Frontal cortex (tissue), 4 donors: Measurements from ENCODE around the gene PNPLA2. TPM values are rescaled to one million over a fixed set of nuclear protein-coding genes. Genes with fewer than 3 reads are reported as not detected.
A peak's percentile ranks its signal among the peaks of the same experiment; 100 is the strongest.

Experiments
- DNase-seq, 2 donors: peaks; one replicate each; pipeline ENCODE4 v3.0.0; 2012; ENCODE audit warnings: low spot score in 2 of 2
- FAIRE-seq: peaks from 2 replicates; lab custom pipeline; 2012; peaks lifted over from hg19 to GRCh38; lab: Jason Lieb, UNC
- total RNA-seq: library from RNA; depleted of rRNA; stranded (reverse); fragments of >200 nt; gene quantifications from one replicate; pipeline ENCODE4 v1.2.3, GENCODE V29; 2014
- donor health status: control.
- donor health status: control.
- donor health status: control.

The PNPLA2 gene, protein sequence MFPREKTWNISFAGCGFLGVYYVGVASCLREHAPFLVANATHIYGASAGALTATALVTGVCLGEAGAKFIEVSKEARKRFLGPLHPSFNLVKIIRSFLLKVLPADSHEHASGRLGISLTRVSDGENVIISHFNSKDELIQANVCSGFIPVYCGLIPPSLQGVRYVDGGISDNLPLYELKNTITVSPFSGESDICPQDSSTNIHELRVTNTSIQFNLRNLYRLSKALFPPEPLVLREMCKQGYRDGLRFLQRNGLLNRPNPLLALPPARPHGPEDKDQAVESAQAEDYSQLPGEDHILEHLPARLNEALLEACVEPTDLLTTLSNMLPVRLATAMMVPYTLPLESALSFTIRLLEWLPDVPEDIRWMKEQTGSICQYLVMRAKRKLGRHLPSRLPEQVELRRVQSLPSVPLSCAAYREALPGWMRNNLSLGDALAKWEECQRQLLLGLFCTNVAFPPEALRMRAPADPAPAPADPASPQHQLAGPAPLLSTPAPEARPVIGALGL
- total RNA-seq = 5.3 TPM

DNA sequence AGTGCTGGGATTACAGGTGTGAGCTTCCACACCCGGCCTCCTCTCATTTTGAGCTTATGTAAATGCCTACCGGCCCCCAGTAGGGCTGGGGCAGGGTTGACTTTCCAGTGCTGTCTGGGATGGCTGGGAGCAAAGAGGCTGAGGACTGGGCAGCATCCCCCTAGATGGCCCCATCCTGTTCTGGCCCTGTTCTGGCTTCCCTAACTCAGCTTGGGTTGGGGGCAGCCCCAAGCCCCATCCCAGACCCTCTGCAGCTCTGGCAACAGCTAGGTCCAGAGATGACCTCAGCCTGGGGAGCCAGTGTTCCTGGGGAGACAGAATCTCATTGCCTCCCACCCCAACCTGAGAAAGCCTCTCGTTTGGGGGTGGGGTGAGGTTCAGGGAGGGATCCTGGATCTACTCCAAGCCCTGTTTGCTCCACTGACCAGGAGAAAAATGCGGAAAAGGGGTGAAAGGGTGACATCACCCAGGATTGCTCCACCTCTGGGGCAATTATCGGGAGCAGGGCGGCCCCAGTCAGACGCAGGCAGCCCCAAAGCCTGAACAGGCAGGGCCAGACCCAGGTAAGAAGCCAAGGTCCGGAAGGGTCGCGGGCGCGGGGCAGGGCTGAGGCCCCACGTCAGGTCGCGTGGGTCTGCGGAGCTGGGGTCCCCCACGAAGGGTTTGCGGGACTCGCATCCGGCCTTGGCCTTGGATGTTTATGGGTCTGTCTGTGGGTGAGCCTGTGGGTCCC, at the start of gene PNPLA2:
Gene PNPLA2 (plus strand): TSS at position 519 of the 733 bp plus-strand sequence. CDS start 805 bp downstream, outside the sequence.
- DNase-seq (no peak), FAIRE-seq (no peak)

GRCh38 chr11:769887-770641, 48.6 kb upstream of the PNPLA2 start:
- DNase-seq (no peak), FAIRE-seq (no peak)

GRCh38 chr11:770642-771616, 47.8 kb upstream of the PNPLA2 start:
- FAIRE-seq = no peak

DNA sequence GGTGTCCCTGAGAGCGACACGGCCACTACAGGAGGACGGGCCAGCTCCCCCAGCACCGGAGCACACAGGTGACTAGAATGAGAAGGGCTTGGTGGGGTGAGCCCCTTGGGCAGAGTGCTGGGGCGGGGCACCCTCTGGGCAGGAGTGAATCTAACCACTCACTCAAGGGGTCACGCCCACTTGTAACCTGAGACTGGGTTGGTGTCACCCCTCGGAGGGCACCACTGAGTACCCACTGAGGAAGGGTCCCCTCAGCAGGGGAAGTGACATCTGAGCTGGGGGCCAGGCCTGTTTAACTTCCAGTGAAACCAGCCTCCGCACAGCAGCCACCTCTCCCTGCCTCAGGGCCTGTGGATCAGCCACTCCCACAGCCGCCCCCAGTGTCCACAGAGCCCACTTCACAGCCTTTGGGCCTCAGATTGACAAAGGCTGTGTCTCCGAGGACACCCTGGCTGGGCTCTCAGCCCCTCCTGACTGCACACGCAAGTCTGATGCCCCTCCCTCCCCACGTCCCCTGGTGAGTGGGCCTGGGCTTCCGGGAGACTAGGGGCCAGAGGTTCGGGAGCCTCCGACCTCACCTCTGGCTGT, 47.0 kb upstream of the PNPLA2 start:
- DNase-seq (no peak), FAIRE-seq (no peak)

More at GRCh38 chr11:770642-771616, 47.8 kb upstream of the PNPLA2 start:
- DNase-seq = no peak

DNA sequence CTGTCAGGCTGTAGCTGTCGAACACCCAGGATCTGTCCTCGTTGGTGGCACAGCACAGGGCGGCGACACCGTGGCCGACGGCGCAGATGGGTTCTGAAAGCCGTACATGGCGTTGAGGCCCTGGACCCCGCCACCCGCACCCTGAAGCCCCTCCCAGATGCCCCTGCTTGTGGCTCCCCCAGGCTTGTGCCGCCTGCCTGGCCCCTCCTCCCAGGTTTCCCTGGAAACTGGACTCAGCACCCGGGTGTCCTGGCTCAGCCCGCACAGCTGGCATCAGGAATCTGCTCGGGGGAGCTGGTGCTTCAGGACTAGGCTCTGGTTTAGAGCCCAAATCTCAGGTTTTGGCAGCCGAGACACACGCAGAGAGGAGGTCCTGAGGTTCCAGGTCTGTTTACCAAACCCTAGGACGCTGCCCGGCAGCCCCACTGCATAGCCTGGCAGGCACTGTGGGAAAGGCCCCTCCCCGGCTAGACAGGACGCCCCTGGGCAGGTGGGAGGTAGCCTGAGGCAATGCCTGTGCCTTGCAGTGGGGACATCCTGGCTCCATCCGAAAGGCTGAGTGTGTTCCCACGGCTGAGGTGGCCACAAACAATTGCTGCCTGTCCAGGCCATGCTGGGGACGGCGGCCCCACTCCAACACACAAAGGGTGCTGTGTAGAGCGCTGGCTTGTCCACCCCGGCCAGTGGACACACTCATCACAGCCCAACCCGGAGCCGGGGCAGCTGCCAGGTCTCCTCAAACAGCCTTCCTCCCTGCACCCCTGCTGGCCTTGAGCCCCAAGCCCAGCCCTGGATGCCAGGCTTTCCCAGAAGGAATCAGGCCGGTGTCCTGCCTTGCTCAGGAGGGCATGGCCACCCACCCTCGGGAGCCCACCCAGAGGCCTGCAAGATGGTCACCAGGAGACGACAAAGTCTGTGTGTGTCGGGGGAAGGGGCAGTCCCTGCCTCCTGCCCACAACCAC, 46.0 kb upstream of the PNPLA2 start:
- DNase-seq (peak; percentile 86 to 90), FAIRE-seq (no peak)

DNA sequence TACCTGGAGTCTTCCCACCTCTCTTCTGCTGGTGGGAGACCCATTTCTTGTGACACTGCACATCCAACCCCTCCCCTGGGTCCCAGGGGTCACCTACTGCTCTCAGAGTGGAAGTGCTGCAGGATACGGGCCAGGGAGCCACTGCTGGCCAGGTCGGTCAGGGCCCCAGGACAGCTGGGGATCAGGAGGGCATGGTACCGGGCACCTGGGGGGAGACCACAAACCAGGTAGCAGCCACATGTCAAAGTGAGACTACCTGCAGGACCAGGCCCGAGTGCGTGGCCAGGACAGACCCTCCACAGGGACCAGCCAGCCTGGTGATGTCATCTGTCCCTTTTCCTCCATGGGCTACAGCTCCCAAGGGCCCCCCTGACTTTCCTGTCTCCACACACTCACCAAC, 45.3 kb upstream of the PNPLA2 start:
- DNase-seq (no peak), FAIRE-seq (no peak)

- FAIRE-seq (no peak), DNase-seq (no peak)
Measured at GRCh38 chr11:773830-774229, 44.9 kb upstream of the PNPLA2 start.

DNA sequence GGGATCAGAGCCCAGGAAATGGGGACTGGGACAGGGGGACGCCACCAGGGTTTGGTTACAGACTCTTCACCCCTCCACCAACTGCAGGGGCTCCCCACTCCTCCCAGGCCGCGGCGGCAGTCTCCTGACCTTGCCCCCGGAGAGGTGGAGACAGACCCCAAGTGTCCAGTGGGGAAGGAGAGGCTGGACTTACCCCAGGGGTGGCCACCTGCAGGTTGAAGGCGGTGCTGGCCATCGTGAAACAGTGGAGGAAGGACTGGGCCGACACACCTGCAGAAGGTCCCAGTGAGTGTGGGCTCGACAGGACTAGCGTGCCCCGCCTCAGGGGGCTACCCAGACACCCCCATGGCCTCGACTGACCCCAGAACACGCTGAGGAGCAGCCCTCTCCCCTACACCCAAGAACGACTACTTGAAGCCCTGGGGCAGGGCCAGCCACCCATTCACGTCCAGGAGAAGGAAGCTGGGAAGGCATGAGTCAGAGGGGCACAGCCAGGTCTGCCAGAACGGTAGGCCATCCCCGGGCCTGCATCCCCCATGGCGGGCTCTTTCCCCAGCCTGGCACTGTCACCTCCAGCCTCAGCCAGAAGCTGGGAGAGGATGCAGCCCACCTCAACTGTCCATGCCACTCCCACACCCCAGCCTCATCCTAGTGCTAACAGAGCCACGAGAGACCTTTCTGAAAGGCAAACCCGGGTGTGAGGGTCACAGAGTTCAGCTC, 43.7 kb upstream of the PNPLA2 start:
- DNase-seq (no peak), FAIRE-seq (no peak)

DNA sequence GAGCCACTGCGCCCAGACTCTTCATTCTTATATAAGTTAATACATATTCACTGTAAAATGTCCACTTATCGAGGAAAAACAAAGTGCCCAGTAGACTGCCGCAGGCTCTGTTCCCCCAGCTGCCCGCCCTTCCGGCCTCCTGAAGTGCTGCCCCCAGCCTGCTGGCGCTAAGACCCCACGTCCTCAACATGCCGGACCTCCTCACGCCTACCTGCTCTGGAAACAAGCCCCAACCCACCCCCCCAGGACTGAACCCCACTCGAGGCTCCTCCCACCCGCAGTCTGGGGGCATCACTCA, 42.5 kb upstream of the PNPLA2 start:
- DNase-seq (no peak), FAIRE-seq (no peak)

- no peak for DNase-seq
- FAIRE-seq = no peak
Measured at GRCh38 chr11:776561-777287, 42.0 kb upstream of the PNPLA2 start.

DNA sequence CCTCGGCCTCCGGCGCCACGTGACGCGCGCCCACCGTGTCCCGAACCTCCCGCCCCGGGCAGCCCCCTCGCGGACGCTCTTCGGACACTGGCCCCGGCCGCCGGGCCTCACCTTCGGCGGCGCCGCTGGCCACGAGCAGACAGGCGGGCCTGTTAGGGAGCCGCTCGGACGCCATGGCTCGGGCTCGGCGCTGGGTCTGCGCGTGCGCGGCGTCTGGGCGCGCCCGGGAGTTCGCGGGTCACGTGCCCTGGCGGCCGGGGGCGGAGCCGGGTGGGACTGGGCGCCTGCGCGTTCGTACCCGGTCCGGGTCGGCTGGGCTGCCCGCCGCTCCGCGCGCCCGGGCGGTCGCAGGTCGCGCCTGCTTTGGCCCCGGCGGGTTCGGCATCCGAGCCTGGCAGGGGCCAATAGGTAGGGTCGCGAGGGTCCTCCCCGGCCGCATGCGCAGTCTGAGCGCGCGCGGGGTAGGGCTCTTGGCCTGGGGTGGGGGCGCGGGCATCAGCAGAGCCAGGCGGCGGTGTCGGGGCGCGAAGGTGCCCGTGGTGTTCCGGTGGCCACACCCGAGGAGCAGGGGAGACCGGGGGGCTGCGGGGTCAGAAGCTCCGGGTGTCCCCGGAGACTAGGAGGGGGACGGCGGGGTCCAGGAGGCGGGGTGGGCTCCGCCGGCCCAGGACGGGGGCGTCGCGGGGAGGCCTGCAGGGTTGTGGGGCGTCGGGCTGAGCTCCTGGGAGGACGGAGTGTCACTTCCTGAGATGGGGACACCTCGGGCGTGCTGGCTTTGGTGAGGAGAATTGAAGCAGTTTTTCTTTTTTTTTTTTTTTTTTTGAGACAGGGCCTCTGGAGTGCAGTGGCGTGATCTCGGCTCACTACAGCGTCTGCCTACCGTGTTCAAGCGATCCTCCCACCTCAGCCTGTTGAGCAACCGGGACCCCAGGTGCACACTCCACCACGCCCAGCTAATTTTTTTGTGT, 41.1 kb upstream of the PNPLA2 start, which contains the start of gene GATD1:
Gene GATD1 (minus strand): TSS at position 200 of the 968 bp plus-strand sequence. CDS start 25 bp downstream, at position 175.
- FAIRE-seq = no peak
- peak; percentile 100 for DNase-seq

DNA sequence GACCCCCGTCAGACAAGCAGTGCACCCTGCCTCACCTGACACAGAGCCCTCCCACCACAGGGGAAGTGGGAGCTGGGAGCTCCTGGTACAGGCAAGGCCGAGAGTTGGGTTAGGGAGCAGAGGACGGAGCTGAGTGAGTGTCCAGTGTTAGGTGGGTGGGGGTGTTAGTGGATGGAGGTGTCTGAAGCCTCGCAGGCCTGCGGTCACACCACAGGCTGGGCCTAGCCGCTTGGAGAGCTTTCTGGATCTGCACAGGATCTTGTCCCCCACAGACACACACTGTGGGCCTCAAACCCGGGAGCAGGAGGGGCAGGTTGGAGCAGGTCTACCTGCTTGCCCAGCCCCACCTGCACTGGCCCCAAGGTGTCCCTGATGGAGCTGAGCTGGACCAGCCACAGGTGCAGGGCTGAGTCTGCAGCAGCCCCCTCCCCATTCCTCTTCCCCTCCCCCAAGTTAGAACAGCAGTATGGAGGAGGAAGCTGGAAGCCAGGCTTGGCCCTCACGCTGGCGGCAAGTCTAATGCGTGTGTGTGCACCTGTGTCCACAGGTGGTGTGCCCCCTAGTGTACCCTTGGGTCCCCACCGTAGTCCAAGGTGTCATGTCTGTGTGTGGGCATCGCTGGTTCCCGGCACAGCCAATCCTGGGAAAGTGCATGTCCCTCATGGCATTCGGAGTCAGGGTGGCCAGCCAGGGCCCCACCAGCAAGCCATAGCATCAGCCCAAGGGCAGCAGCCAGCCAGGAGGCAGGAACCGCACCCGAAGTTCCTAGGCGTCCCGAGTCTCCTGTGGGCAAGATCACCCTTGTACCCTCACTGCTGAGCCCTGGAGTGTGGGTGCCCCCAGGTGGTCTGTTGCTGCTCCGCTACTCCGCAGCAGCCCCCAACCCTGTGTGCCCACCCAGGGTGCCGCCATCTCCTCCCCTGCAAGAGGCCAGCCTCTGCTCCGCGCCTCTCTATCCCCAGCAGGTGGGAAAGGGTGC, 39.4 kb upstream of the PNPLA2 start:
- FAIRE-seq (no peak), DNase-seq (no peak)

DNA sequence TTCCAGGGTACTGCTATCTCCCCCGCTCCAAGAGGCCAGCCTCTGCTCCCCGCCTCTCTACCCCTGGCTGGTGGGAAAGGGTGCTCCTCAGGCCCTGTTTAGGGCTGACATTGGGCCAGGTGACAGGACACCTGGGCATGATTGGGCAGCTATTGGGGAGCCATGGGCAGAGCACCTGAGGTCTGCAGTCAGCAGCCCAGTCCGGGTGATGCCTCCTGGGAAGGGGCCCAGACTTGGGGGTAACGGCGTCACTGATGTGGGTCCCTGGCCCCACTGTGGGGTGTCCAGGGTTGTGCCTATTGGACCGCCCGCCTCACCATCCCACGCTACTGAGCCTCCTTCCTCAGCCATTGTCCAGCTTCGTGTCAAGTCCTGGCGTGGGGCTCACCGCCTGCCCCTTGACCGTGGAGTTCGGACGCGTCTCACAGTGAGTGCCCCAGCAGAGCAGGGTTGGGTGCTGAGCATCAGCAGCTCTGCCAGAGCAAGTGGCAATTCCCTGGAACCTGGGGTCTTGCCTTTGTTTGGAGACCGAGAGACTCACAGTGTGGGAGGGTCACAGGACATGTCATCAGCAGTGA, 38.7 kb upstream of the PNPLA2 start:
- no peak for DNase-seq
- no peak for FAIRE-seq
